Mammary epithelial cell (primary cell): ENCODE measurements around the gene SIAH3.

Source experiments
- EZH2 ChIP-seq: IDR thresholded peaks from 2 replicates; pipeline ENCODE4 v1.6.1; 2012; ENCODE audit warnings: low read length, inconsistent platforms, borderline replicate concordance
- TF ChIP-seq, protein P1 (sequence below), 2 donors: IDR thresholded peaks in 1 of 2; conservative IDR thresholded peaks in 1 of 2; 2 replicates each; pipeline ENCODE4 v1.5.1; 2011 to 2012; ENCODE audit warnings: inconsistent platforms in 2 of 2, low read length in 2 of 2, mild to moderate bottlenecking in 2 of 2, control low read depth in 1 of 2, low read depth in 1 of 2; ENCODE audit not compliant: insufficient read depth in 1 of 2; ENCODE audit errors: extremely low read depth in 1 of 2

DNA sequence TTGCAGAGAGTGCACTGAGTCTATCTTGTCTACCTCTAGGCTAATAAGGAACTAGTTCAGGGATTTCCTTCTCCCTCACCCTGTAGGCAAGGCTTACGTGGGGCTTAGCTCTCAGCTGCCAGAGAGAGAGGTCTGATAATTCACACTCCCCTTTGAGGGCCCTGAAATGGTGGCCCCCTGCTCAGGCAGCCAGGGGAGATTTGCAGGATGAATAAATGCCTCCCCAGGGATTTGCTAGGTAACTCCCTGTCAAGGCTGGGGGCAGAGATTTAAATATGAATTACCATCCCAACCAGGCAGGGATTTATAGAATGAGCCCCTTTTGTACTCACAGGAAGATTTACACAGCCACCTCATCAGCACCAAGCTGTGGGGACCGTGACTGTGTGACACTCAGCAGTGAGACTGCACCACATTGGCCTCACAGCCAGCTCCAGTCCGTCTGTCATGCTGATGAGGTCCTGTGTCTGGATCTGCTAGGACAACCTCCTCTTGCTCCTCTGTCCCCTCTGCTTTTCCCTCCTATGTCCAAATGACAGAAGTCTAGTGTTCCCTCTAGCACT lies 76.1 kb downstream of the SIAH3 start:
- TF ChIP-seq, protein P1, sequence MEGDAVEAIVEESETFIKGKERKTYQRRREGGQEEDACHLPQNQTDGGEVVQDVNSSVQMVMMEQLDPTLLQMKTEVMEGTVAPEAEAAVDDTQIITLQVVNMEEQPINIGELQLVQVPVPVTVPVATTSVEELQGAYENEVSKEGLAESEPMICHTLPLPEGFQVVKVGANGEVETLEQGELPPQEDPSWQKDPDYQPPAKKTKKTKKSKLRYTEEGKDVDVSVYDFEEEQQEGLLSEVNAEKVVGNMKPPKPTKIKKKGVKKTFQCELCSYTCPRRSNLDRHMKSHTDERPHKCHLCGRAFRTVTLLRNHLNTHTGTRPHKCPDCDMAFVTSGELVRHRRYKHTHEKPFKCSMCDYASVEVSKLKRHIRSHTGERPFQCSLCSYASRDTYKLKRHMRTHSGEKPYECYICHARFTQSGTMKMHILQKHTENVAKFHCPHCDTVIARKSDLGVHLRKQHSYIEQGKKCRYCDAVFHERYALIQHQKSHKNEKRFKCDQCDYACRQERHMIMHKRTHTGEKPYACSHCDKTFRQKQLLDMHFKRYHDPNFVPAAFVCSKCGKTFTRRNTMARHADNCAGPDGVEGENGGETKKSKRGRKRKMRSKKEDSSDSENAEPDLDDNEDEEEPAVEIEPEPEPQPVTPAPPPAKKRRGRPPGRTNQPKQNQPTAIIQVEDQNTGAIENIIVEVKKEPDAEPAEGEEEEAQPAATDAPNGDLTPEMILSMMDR (conservative IDR thresholded peaks at IDR 0.05 in 1 of 2, IDR thresholded peaks at IDR 0.05 in 1 of 2; ENCODE audit: extremely low read depth in 1 of 2, insufficient read depth in 1 of 2, low read depth in 1 of 2, low read length in 2 of 2): no peak
- TF ChIP-seq EZH2: no peak
